ENCODE data around the gene ITPA. TPM values are rescaled to one million over a fixed set of nuclear protein-coding genes. Genes with fewer than 3 reads are reported as not detected.

ITPA gene
- total and polyA plus RNA-seq, 2 of the 13 experiments (the other 11 are each of a cell fraction or from before 2014, with no cell fraction given): 60.1 to 103 TPM

DNA sequence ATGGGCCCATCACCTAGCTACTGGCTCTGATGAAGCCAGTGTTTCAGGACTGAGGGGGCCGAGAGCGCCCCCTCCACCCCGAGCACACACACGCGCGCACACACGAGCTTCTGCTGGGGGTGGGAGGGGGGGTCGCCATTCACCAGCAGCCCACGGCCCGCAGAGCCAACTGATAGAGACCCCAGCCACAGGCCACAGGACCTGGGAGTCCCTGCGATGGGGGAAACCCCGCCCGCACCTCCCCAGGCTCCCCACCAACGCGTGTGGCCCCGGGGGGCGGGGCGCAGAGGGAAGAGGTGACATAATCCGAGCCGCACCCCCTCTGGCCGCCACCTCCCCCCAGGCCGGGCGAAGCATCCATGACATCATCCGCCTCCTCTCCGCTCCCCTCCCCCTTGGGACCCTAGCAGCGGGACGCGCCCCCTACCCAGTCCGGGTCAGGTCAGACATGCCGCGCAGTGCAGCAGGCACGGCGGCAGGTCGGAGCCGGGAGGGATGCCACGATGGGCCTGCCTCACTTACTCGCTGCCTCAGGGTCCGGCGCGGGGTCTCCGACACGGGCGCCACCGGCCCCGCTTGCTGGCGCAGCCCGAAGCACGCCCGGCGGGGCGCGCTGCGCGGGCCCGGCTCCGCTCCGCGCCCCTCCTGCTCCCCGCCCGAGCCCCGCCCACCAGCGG lies 36.2 kb upstream of the ITPA start, which contains the start of gene LZTS3 (continued):
- TF ChIP-seq, protein P1, sequence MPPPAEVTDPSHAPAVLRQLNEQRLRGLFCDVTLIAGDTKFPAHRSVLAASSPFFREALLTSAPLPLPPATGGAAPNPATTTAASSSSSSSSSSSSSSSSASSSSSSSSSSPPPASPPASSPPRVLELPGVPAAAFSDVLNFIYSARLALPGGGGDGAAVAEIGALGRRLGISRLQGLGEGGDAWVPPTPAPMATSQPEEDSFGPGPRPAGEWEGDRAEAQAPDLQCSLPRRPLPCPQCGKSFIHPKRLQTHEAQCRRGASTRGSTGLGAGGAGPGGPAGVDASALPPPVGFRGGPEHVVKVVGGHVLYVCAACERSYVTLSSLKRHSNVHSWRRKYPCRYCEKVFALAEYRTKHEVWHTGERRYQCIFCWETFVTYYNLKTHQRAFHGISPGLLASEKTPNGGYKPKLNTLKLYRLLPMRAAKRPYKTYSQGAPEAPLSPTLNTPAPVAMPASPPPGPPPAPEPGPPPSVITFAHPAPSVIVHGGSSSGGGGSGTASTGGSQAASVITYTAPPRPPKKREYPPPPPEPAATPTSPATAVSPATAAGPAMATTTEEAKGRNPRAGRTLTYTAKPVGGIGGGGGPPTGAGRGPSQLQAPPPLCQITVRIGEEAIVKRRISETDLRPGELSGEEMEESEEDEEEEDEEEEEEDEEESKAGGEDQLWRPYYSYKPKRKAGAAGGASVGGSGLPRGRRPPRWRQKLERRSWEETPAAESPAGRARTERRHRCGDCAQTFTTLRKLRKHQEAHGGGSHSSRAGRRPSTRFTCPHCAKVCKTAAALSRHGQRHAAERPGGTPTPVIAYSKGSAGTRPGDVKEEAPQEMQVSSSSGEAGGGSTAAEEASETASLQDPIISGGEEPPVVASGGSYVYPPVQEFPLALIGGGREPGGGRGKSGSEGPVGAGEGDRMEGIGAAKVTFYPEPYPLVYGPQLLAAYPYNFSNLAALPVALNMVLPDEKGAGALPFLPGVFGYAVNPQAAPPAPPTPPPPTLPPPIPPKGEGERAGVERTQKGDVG (CRISPR knock-in tag; IDR thresholded peaks at IDR 0.05; ENCODE audit: borderline replicate concordance): no peak
- TF ChIP-seq HOXA9 (CRISPR knock-in tag; IDR thresholded peaks at IDR 0.05; ENCODE audit: borderline replicate concordance) (no peak), ZNF484 (CRISPR knock-in tag; IDR thresholded peaks at IDR 0.05; ENCODE audit: borderline replicate concordance, low read depth) (0 out of 2 replicates have a peak, but pooled peaks have one; percentile 25), ZBTB38 (CRISPR knock-in tag; IDR thresholded peaks at IDR 0.05) (no peak), PHF21A (CRISPR knock-in tag; IDR thresholded peaks at IDR 0.05) (no peak; the same call in 1 of the 2 replicates), ZMYM2 (CRISPR knock-in tag; IDR thresholded peaks at IDR 0.05) (no peak), RFXAP (CRISPR knock-in tag; IDR thresholded peaks at IDR 0.05; ENCODE audit: borderline replicate concordance) (no peak), KDM5A (IDR thresholded peaks at IDR 0.05; ENCODE audit: borderline replicate concordance, low read length) (no peak), HMGA1 (CRISPR knock-in tag; conservative IDR thresholded peaks at IDR 0.05) (no peak), YEATS4 (CRISPR knock-in tag; IDR thresholded peaks at IDR 0.05; ENCODE audit: borderline replicate concordance) (no peak), ZNF496 (CRISPR knock-in tag; IDR thresholded peaks at IDR 0.05; ENCODE audit: insufficient replicate concordance) (no peak)
- TF ChIP-seq, protein P2, sequence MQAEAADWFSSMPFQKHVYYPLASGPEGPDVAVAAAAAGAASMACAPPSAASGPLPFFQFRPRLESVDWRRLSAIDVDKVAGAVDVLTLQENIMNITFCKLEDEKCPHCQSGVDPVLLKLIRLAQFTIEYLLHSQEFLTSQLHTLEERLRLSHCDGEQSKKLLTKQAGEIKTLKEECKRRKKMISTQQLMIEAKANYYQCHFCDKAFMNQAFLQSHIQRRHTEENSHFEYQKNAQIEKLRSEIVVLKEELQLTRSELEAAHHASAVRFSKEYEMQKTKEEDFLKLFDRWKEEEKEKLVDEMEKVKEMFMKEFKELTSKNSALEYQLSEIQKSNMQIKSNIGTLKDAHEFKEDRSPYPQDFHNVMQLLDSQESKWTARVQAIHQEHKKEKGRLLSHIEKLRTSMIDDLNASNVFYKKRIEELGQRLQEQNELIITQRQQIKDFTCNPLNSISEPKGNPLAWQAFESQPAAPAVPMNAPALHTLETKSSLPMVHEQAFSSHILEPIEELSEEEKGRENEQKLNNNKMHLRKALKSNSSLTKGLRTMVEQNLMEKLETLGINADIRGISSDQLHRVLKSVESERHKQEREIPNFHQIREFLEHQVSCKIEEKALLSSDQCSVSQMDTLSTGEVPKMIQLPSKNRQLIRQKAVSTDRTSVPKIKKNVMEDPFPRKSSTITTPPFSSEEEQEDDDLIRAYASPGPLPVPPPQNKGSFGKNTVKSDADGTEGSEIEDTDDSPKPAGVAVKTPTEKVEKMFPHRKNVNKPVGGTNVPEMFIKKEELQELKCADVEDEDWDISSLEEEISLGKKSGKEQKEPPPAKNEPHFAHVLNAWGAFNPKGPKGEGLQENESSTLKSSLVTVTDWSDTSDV (CRISPR knock-in tag; IDR thresholded peaks at IDR 0.05): no peak
- TF ChIP-seq, protein P3, sequence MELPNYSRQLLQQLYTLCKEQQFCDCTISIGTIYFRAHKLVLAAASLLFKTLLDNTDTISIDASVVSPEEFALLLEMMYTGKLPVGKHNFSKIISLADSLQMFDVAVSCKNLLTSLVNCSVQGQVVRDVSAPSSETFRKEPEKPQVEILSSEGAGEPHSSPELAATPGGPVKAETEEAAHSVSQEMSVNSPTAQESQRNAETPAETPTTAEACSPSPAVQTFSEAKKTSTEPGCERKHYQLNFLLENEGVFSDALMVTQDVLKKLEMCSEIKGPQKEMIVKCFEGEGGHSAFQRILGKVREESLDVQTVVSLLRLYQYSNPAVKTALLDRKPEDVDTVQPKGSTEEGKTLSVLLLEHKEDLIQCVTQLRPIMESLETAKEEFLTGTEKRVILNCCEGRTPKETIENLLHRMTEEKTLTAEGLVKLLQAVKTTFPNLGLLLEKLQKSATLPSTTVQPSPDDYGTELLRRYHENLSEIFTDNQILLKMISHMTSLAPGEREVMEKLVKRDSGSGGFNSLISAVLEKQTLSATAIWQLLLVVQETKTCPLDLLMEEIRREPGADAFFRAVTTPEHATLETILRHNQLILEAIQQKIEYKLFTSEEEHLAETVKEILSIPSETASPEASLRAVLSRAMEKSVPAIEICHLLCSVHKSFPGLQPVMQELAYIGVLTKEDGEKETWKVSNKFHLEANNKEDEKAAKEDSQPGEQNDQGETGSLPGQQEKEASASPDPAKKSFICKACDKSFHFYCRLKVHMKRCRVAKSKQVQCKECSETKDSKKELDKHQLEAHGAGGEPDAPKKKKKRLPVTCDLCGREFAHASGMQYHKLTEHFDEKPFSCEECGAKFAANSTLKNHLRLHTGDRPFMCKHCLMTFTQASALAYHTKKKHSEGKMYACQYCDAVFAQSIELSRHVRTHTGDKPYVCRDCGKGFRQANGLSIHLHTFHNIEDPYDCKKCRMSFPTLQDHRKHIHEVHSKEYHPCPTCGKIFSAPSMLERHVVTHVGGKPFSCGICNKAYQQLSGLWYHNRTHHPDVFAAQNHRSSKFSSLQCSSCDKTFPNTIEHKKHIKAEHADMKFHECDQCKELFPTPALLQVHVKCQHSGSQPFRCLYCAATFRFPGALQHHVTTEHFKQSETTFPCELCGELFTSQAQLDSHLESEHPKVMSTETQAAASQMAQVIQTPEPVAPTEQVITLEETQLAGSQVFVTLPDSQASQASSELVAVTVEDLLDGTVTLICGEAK (IDR thresholded peaks at IDR 0.05): no peak
- TF ChIP-seq, protein P3 (CRISPR knock-in tag; IDR thresholded peaks at IDR 0.05): peak; percentile 51

All from HepG2 (cell line).